Fibroblast of villous mesenchyme (primary cell): ENCODE data around the gene TGFBR3. TPM values are rescaled to one million over a fixed set of nuclear protein-coding genes. Genes with fewer than 3 reads are reported as not detected.

ENCODE experiments used
- DNase-seq: peaks from one replicate; pipeline ENCODE4 v3.0.0-alpha.2; 2010; ENCODE audit warnings: low read depth
- H3K4me3 ChIP-seq: 2 replicates; pipeline ENCODE4 v1.5.1; 2011; ENCODE audit warnings: low read depth, mild to moderate bottlenecking, low read length
- CTCF ChIP-seq: IDR thresholded peaks from 2 replicates; pipeline ENCODE4 v1.5.1; 2012; ENCODE audit warnings: low read depth, mild to moderate bottlenecking, low read length; ENCODE audit not compliant: insufficient read depth
- total RNA-seq: library from RNA; depleted of rRNA; stranded (reverse); fragments of >200 nt; gene quantifications from 2 replicates; pipeline ENCODE4 v1.2.3, GENCODE V29; 2012

TGFBR3 gene
- total RNA-seq, 1 donor = 17.7 TPM

GRCh38 chr1:91764471-91765115, 121.4 kb downstream of the TGFBR3 start:
- no peak overlapping the region for H3K4me3 ChIP-seq
- DNase-seq = no peak
- TF ChIP-seq CTCF = no peak

- TF ChIP-seq CTCF = no peak
- no peak overlapping the region for H3K4me3 ChIP-seq
- DNase-seq = peak; percentile 84
Observed at GRCh38 chr1:91763252-91763651, 122.7 kb downstream of the TGFBR3 start.

- no peak for DNase-seq
- no peak for TF ChIP-seq CTCF
Observed at GRCh38 chr1:91761295-91761721, 124.6 kb downstream of the TGFBR3 start.

GRCh38 chr1:91760512-91760911, 125.4 kb downstream of the TGFBR3 start:
- H3K4me3 ChIP-seq = no peak overlapping the region
- DNase-seq = no peak
- TF ChIP-seq CTCF = no peak

More at GRCh38 chr1:91761295-91761721, 124.6 kb downstream of the TGFBR3 start:
- H3K4me3 ChIP-seq = no peak overlapping the region

GRCh38 chr1:91759076-91759475, 126.9 kb downstream of the TGFBR3 start:
- H3K4me3 ChIP-seq = no peak overlapping the region
- TF ChIP-seq CTCF = no peak
- DNase-seq = no peak

- DNase-seq = peak; percentile 95
- H3K4me3 ChIP-seq = no peak overlapping the region
- TF ChIP-seq CTCF = no peak
Observed at GRCh38 chr1:91757763-91758460, 128.0 kb downstream of the TGFBR3 start.
